GM18519 (cell line): ENCODE measurements around the gene TSPAN1.
"Not testable (repeated sequence)": the region's sequence is repeated elsewhere in the genome, so short reads cannot be mapped to it uniquely, and the experiment has no call there.

ENCODE experiments used
- ATAC-seq: cut with Tn5 transposase; IDR thresholded peaks from one replicate; pipeline ENCODE4 v1.9.1; 2021; ENCODE audit warnings: mild to moderate bottlenecking, moderate library complexity; ENCODE audit not compliant: unreplicated experiment, low FRiP score

TSPAN1 gene

GRCh38 chr1:46205791-46206190 is 30.9 kb downstream of the TSPAN1 start:
- no peak for ATAC-seq

- ATAC-seq: no peak
Observed at GRCh38 chr1:46206399-46206798, 31.5 kb downstream of the TSPAN1 start.

- no peak for ATAC-seq
Observed at GRCh38 chr1:46210561-46210960, 35.7 kb downstream of the TSPAN1 start.

- ATAC-seq: no peak
Observed at GRCh38 chr1:46211051-46211450, 36.2 kb downstream of the TSPAN1 start.

GRCh38 chr1:46215504-46215903 is 40.6 kb downstream of the TSPAN1 start:
- no peak for ATAC-seq

GRCh38 chr1:46218443-46218842 is 43.6 kb downstream of the TSPAN1 start:
- no peak for ATAC-seq

- no peak for ATAC-seq
Observed at GRCh38 chr1:46219551-46220520, 44.9 kb downstream of the TSPAN1 start.

GRCh38 chr1:46220808-46221207 is 45.9 kb downstream of the TSPAN1 start:
- no peak for ATAC-seq

GRCh38 chr1:46221749-46222148 is 46.9 kb downstream of the TSPAN1 start:
- no peak for ATAC-seq

GRCh38 chr1:46223055-46223454 is 48.2 kb downstream of the TSPAN1 start:
- not testable (repeated sequence) for ATAC-seq

- ATAC-seq: no peak
Observed at GRCh38 chr1:46223472-46223943, 48.6 kb downstream of the TSPAN1 start.

GRCh38 chr1:46224966-46225365 is 50.1 kb downstream of the TSPAN1 start:
- ATAC-seq: no peak

- not testable (repeated sequence) for ATAC-seq
Observed at GRCh38 chr1:46231231-46231630, 56.3 kb downstream of the TSPAN1 start.
